GM19467 (cell line): ENCODE data around the gene AFF4.

Experiments used
- ATAC-seq: cut with Tn5 transposase; IDR thresholded peaks from one replicate; pipeline ENCODE4 v1.9.1; 2021; ENCODE audit warnings: mild to moderate bottlenecking, moderate library complexity; ENCODE audit not compliant: unreplicated experiment

The AFF4 gene

GRCh38 chr5:132895719-132896305 is 67.6 kb downstream of the AFF4 start:
- ATAC-seq = no peak

- no peak for ATAC-seq
Measured at GRCh38 chr5:132890817-132891216, 72.6 kb downstream of the AFF4 start.

DNA sequence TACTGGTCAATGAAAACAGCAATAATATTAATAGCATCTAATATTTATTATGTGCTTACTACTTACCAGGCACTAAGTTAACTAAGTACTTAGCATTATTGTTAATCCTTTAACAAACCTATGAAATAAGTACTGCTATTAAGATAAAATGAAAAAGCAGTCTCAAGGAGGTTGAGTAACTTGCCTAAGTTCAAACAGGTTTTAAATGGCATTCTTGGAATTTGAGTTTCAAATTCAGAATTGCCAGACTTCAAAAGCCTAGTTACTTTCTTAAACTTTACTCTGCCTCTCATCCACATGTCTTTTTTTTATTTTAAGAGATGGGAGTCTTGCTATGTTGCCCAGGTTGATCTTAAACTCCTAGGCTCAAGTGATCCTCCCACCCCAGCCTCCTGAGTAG is 73.9 kb downstream of the AFF4 start:
- ATAC-seq = no peak

DNA sequence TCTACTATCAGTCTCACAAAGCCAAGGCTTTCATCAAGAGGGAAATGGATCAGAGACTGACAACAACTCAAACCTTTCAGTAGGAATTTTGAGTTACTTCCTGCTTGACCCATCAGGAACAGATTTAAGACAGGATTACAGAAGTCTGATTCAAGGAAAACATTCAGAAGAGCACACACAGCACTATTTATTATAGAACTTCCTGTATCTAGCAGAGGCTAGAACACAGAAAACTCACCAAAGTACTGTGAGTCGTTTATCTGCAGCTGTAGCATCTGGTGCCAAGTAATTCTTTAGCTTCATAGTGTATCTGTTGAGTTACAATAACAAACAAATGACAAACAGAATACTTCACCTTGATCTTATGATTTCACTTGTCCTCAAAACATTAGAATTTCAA is 76.2 kb downstream of the AFF4 start:
- ATAC-seq = no peak

DNA sequence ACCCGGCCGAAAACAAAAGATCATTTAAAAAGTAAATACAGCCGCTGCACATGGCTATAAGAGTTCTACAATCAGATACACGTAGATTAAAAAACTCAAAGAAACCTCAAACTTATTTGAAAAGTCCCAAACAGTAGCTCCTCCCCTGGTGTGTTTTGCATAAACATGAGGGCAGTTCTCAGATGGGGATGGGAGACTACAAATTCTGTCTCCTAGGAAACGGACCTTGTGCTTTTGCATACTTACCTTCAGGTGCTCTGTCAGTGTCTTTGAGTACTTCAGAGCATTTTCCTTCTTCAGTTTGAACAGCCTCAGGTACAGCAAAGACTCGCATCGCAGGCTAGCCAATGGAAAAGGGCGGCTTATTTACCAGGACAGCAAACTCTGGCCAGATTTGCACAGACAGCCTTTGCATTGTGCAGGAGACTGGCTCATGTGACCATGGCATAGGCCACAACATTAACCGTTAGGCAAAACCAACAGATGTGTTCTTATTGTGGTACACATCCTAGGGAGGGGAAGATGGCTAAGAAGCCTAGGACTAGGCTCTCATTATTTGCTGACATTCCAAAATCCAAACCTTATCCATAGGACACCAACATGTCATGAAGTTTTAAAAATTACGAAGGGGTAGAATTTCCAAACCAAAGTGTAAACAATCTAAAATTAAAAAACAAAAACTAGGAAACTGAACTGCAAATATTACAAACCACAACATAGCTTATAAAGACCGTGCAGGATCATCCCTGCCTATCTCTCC is 77.2 kb downstream of the AFF4 start:
- ATAC-seq = no peak

- ATAC-seq = no peak
Measured at GRCh38 chr5:132884548-132884947, 78.9 kb downstream of the AFF4 start.

DNA sequence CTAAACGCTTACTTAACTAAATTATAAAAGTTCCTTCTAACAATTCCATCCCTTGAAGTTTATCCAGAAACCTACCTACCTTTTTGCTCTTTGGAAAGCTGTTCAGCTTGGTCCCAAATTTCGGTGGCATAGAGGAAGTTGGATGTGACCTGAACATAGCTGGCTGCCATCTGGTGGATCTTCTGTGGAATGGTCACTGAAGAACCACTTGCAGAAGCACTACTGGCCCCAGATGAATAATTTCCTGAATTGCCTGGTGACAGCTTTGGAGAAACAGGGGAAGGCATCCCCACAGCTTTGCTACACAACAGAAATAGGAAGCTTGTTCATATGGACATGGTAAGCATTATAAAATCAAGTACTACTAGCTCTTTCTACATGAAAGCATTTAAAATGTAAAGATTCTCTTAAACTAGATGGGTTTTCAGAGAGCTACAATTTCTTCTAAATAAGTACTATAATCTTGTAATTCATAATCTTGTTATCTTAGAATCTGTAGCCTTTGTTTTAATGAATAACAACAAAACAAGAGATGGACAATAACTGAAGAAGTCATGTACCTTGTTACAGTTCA is 80.1 kb downstream of the AFF4 start:
- ATAC-seq = no peak

GRCh38 chr5:132877938-132878337 is 85.5 kb downstream of the AFF4 start:
- ATAC-seq = no peak

DNA sequence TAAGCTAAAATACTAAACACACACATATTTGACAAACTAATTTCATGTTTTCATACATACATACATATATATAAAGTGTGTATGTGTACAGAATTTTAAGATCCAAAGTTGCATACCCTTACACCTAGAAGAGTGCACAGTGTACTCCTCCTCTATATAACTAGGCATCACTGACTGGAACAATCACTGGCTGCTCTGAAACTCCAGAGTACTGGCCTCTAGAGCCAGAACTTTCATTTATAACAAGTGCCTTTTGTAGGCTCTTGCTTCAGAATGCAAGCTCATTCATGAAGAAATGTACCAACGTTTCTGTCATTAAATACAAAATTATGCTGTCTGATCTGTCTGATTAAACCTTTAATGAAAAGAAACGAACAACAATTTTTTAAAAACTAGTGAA is 86.0 kb downstream of the AFF4 start:
- ATAC-seq = no peak

DNA sequence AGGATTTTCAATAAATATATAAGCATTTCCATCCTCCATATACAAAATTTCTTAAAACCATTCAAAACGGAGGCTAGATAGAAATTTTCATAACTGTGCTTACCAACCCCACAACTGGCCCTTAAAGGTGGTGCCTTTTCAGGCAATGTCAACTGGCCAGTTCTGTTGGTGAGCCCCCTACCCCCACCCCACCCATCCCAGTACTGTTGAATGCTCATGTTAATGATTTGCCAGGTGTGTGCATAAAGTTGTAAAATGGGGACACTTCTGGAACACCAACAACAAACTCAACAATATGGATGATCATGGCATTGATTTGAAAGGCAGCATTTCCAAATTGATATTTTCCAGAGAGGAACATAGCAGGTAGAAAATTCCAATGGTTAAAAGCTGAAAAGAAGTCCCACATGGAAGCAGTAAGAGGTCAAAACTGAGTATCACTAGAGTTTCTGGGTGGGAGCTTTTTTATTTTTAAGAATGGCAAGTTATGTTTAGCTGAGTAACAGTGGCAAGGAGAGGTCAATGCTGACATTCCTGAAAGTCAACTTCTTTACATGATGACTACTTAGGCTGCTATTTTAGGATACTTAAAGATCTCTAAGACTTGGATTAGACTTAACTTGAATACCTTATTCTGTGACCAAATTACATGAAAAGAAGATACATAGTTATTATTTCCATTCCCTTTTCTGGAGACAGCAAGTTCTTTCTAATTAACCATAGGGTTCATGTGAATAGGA is 87.2 kb downstream of the AFF4 start:
- ATAC-seq = no peak

GRCh38 chr5:132873930-132874271 is 89.5 kb downstream of the AFF4 start:
- no peak for ATAC-seq

DNA sequence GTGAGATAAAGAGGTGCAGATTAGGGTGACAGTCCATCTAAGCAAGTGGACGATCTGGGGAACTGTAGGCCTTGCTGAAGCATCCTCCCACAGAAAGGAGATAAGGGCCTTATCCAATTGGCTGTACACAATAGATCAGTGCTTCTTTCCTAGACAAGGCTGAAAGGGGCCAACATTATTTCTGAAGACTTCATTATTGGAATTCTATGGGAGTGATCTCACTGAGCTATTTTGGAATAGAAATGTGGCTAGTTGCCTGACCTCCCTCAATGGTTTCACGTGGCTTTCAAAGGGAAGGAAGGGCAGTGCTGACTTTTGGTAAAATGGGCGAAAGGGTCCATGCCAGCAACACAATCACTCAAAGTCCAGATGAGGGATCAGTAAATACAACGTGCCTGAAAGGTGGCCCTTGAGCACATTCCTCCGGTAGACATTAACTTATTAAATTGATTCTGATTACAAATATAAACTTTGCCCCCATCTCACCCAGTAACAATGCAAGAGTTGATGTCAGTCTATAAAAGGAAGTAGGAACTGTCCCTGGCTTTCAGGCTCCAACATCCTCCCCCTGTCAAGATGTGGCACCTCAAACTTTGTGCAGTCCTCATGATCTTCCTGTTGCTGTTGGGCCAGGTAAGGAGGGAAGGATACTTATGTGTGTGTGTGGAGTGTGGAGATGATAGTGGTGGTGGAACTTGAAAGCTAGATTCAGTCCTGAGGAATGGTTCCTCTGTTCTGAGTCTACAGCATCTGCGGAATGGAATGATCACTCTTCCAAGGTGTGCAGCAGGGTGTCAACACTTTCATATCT is 90.1 kb downstream of the AFF4 start, which contains the start of gene LEAP2:
Gene LEAP2 (plus strand): TSS at position 550 of the 811 bp plus-strand sequence. CDS start 27 bp downstream, at position 577.
- ATAC-seq = no peak

DNA sequence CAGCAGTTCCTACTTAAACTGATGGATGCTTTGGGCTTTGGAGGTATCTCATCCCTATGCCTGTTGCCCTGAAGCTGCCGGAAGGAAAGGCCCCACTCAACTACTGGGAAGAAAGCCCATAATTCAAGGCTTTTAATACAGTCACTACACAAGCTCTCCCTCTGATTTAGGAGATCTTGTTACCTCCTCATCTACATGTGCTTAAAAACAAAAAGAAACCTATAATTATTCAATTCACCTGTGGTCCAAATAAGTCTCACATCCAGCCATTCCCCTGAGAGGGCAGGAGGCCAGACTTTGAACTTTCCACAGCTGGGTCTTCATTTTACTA is 90.7 kb downstream of the AFF4 start:
- ATAC-seq = no peak

DNA sequence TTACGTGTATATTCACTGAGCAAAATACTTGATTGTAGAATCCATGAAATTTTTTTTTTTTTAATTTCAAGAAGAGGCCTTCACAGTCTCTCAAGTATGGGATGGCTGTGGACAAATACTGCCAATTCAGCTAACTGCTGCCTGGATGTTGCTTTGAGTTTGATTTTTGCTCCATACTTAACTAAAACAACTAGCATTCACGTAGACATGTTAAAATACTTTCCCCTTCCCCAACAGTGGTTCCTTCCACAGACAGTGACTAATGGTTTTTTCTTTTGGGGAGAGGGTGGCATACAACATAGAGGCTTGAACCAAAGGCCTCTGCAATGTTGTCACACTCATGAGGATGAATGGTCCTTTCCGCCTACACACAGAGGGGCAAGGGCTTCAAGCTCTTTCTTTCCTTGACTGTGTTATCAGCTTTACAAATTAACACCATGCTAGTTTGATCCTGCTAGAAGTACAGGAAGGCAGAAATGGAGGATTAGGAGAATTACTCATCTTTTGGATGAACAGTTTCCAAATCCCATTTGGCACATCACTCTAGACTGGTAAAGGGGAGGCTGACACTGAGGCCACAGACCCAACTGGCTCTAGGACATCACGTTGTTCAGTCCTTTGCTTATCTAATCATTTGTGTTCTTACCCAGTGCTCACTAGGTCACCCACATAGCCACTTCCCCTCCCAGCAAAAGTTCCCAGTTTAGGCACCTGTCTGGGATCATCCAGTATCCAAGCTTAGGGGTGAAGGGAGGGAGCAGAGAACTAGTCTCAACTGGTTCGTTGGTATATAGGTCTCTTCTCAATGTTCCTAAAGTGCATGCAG is 91.8 kb downstream of the AFF4 start:
- ATAC-seq = no peak

DNA sequence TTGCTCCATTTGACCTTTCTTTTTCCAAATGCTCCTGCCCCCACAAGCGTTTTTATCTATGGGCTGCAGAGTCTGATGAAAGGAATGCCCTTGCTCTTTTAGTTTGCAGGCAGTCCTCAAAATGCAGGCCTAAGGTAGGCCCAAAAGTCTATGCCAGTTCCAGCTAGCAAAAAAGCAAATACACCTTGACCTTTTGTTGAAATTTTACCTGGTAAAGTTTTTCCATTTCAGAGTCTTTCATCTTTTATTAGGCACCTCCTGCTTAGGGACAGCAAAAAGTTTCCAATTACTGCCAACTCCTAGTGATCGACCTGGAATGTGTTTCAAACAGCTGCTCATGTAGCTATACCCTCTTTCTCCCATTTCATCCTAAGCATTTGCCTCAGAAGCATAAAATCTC is 92.6 kb downstream of the AFF4 start:
- no peak for ATAC-seq

DNA sequence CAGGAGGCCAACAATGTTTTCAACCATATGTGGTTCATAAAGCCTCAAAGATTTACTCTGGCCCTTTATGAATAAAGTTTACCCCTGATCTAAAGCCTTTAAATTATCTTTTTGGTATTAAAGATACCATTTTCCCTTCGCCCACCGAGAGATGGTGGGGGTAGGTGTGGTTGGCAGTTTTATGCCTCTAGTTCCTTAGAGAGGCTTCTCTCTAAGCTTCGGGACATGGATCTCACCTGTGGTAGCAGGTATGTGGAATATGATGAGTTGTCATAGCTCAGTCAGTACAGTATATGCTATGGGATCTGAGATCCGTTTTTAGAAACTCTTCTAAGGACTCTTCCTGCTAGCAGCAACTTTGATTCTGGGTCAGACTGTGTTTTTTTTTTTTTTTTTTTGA is 94.7 kb downstream of the AFF4 start:
- ATAC-seq = no peak

DNA sequence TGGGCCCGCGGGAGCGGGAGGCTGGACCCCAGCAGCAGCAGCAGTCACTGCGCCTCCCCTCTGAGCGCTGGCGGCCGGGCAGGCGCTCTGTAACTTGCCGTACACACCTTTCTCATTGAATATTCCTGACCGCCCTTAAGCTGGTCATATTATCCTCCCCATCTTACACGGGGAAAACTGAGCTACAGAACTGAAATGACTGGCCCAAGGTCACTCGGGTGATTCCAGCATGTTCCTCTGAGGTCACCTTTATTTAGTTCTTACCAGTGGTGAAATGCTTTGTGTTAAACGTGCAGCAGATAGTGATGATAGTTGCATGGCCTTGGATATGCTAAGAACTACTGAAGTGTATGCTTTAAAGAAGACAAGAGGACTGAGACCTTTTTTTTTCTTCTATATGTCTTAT is 96.4 kb downstream of the AFF4 start:
- no peak for ATAC-seq

GRCh38 chr5:132866342-132867045 is 96.9 kb downstream of the AFF4 start, which contains the start of the genes GDF9 and UQCRQ:
Gene GDF9 (minus strand): TSS chr5:132866469. CDS start chr5:132864533, 1,936 bp downstream.
Gene UQCRQ (plus strand): TSS chr5:132866642. CDS start chr5:132866882, 240 bp downstream.
- ATAC-seq = peak; percentile 97

- ATAC-seq = no peak
Measured at GRCh38 chr5:132865668-132866341, 97.6 kb downstream of the AFF4 start.
